Neural cell (in vitro differentiated cells): ENCODE data around the gene TSNAX. TPM values are rescaled to one million over a fixed set of nuclear protein-coding genes. Genes with fewer than 3 reads are reported as not detected.
"Not testable (repeated sequence)": the region's sequence is repeated elsewhere in the genome, so short reads cannot be mapped to it uniquely, and the experiment has no call there.

Source experiments
- H2AFZ ChIP-seq: fragments of 200-600, 300-800 bp; sonication (generic), shearing (Covaris generic); 2 replicates; pipeline ENCODE4 v1.6.0; 2014; ENCODE audit warnings: low read depth, mild to moderate bottlenecking, antibody characterized with exemption, low read length, moderate library complexity
- H3F3A ChIP-seq: fragments of 200-600 bp; shearing (Covaris generic); 2 replicates; pipeline ENCODE4 v1.6.1; 2016; ENCODE audit warnings: mild to moderate bottlenecking, moderate library complexity, mixed read lengths, antibody characterized with exemption, low read length; ENCODE audit not compliant: insufficient read depth, poor library complexity, severe bottlenecking
- H3K27ac ChIP-seq: fragments of 200-600, 300-800 bp; sonication (generic), shearing (Covaris generic); 2 replicates; pipeline ENCODE4 v1.5.1; 2014; ENCODE audit warnings: mild to moderate bottlenecking, low read length, moderate library complexity
- H3K27me3 ChIP-seq: fragments of 300-800, 200-600 bp; sonication (generic), shearing (Covaris generic); 2 replicates; pipeline ENCODE4 v1.6.0; 2014; ENCODE audit warnings: mild to moderate bottlenecking, low read depth, low read length, moderate library complexity; ENCODE audit not compliant: insufficient read depth
- H3K36me3 ChIP-seq: fragments of 300-800, 200-600 bp; sonication (generic), shearing (Covaris generic); 2 replicates; pipeline ENCODE4 v1.5.1; 2014; ENCODE audit warnings: mild to moderate bottlenecking, antibody characterized with exemption, low read length, moderate library complexity; ENCODE audit not compliant: insufficient read depth
- H3K4me2 ChIP-seq: fragments of 300-800, 200-600 bp; sonication (generic), shearing (Covaris generic); 2 replicates; pipeline ENCODE4 v1.6.0; 2014; ENCODE audit warnings: mild to moderate bottlenecking, low read length
- H3K4me3 ChIP-seq: fragments of 300-800, 200-600 bp; sonication (generic), shearing (Covaris generic); 2 replicates; pipeline ENCODE4 v1.5.1; 2014; ENCODE audit warnings: mild to moderate bottlenecking, low read length, moderate library complexity
- H3K79me2 ChIP-seq: fragments of 200-600 bp; shearing (Covaris generic); replicated peaks from 2 replicates; pipeline ENCODE4 v1.6.0; 2014; ENCODE audit warnings: mild to moderate bottlenecking, low read length, moderate library complexity; ENCODE audit not compliant: insufficient read depth
- H3K9ac ChIP-seq: fragments of 300-800, 200-600 bp; sonication (generic), shearing (Covaris generic); 2 replicates; pipeline ENCODE4 v1.6.1; 2016; ENCODE audit warnings: mild to moderate bottlenecking, low read length, mixed read lengths
- H3K9me2 ChIP-seq: fragments of 200-600 bp; shearing (Covaris generic); 2 replicates; pipeline ENCODE4 v1.6.1; 2016; ENCODE audit warnings: mild to moderate bottlenecking, low read length, mixed read lengths; ENCODE audit not compliant: insufficient read depth
- H3K9me3 ChIP-seq: fragments of 200-600, 300-800 bp; sonication (generic), shearing (Covaris generic); 2 replicates; pipeline ENCODE4 v1.6.1; 2016; ENCODE audit warnings: mild to moderate bottlenecking, mixed run types, low read length, moderate library complexity, mixed read lengths
- H4K20me1 ChIP-seq: fragments of 200-600 bp; shearing (Covaris generic); 2 replicates; pipeline ENCODE4 v1.6.1; 2016; ENCODE audit warnings: mild to moderate bottlenecking, mixed run types; ENCODE audit not compliant: insufficient read depth
- CTCF ChIP-seq: fragments of 450-650 bp; IDR thresholded peaks from 2 replicates; pipeline ENCODE4 v1.5.1; 2014; ENCODE audit warnings: antibody characterized with exemption, mild to moderate bottlenecking, moderate library complexity; ENCODE audit not compliant: poor library complexity, severe bottlenecking
- EP300 ChIP-seq: fragments of 450-650 bp; conservative IDR thresholded peaks from 2 replicates; pipeline ENCODE4 v1.6.1; 2014; ENCODE audit warnings: antibody characterized with exemption, mild to moderate bottlenecking, moderate library complexity; ENCODE audit not compliant: poor library complexity, severe bottlenecking
- EZH2 ChIP-seq: fragments of 200-600, 300-800 bp; shearing (Covaris generic), sonication (generic); IDR thresholded peaks from 2 replicates; pipeline ENCODE4 v1.6.1; 2014; ENCODE audit warnings: antibody characterized with exemption, low read length, borderline replicate concordance, mild to moderate bottlenecking; ENCODE audit not compliant: insufficient read depth, poor library complexity, severe bottlenecking
- MXI1 ChIP-seq: fragments of 450-650 bp; conservative IDR thresholded peaks from 2 replicates; pipeline ENCODE4 v1.6.1; 2014; ENCODE audit warnings: antibody characterized with exemption, mild to moderate bottlenecking; ENCODE audit not compliant: poor library complexity, severe bottlenecking
- POLR2AphosphoS5 ChIP-seq: IDR thresholded peaks from 2 replicates; pipeline ENCODE4 v1.6.1; 2012
- RAD21 ChIP-seq: fragments of 450-650 bp; conservative IDR thresholded peaks from 2 replicates; pipeline ENCODE4 v1.6.1; 2014; ENCODE audit warnings: antibody characterized with exemption, mild to moderate bottlenecking, moderate library complexity
- SMC3 ChIP-seq: fragments of 450-650 bp; conservative IDR thresholded peaks from 2 replicates; pipeline ENCODE4 v1.6.1; 2014; ENCODE audit warnings: antibody characterized with exemption, mild to moderate bottlenecking, moderate library complexity; ENCODE audit not compliant: poor library complexity
- TAF1 ChIP-seq: IDR thresholded peaks from 2 replicates; pipeline ENCODE4 v1.6.1; 2012; ENCODE audit warnings: low read depth
- polyA plus RNA-seq: library from polyadenylated mRNA; depleted of rRNA; stranded (reverse); fragments of >200 nt; gene quantifications from 2 replicates; pipeline ENCODE4 v1.2.3, GENCODE V29; 2014
- TF ChIP-seq, protein P1 (sequence below): IDR thresholded peaks from 2 replicates; pipeline ENCODE4 v1.6.1; 2012; ENCODE audit warnings: borderline replicate concordance

The TSNAX gene
- polyA plus RNA-seq, 1 donor from 2014 or later: 55.2 TPM

DNA sequence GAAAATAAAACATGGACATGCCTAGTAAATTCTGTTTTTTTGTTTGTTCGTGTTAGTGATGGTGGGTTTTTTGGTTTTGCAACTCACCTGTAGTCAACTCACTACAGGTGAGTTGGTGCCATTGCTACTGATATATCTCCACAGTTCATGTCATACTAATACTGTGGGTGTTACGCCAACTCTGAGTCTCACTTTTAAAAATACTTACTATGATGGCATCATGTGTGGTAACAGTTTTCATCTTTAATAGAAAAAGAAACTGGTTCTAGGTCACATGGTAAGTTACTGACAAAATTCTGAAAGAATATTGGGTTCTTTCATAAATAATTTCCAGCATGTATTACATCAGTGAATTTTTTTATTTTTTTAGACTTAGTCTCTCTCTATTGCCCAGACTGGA is 38.0 kb downstream of the TSNAX start:
- H3K9me3 ChIP-seq: no peaks in the 10 kb centered on the region
- no peaks in the 10 kb centered on the region for H3K9me2 ChIP-seq
- peaks cover 6% of the 10 kb centered on the region for H3K36me3 ChIP-seq
- H3K9ac ChIP-seq: no peak overlapping the region
- H3K4me2 ChIP-seq: no peak overlapping the region
- H3K4me3 ChIP-seq: no peak overlapping the region
- no peaks in the 10 kb centered on the region for H3K79me2 ChIP-seq
- no peak overlapping the region for H2AFZ ChIP-seq
- H3K27ac ChIP-seq: no peak overlapping the region
- H3F3A ChIP-seq: no peaks in the 10 kb centered on the region
- H4K20me1 ChIP-seq: no peaks in the 10 kb centered on the region
- no peaks in the 10 kb centered on the region for H3K27me3 ChIP-seq
- TF ChIP-seq POLR2AphosphoS5: no peak
- TF ChIP-seq, protein P1, sequence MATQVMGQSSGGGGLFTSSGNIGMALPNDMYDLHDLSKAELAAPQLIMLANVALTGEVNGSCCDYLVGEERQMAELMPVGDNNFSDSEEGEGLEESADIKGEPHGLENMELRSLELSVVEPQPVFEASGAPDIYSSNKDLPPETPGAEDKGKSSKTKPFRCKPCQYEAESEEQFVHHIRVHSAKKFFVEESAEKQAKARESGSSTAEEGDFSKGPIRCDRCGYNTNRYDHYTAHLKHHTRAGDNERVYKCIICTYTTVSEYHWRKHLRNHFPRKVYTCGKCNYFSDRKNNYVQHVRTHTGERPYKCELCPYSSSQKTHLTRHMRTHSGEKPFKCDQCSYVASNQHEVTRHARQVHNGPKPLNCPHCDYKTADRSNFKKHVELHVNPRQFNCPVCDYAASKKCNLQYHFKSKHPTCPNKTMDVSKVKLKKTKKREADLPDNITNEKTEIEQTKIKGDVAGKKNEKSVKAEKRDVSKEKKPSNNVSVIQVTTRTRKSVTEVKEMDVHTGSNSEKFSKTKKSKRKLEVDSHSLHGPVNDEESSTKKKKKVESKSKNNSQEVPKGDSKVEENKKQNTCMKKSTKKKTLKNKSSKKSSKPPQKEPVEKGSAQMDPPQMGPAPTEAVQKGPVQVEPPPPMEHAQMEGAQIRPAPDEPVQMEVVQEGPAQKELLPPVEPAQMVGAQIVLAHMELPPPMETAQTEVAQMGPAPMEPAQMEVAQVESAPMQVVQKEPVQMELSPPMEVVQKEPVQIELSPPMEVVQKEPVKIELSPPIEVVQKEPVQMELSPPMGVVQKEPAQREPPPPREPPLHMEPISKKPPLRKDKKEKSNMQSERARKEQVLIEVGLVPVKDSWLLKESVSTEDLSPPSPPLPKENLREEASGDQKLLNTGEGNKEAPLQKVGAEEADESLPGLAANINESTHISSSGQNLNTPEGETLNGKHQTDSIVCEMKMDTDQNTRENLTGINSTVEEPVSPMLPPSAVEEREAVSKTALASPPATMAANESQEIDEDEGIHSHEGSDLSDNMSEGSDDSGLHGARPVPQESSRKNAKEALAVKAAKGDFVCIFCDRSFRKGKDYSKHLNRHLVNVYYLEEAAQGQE: no peak
- no peak for TF ChIP-seq MXI1
- no peak for TF ChIP-seq EZH2
- TF ChIP-seq EP300: no peak
- no peak for TF ChIP-seq RAD21
- TF ChIP-seq CTCF: no peak
- TF ChIP-seq SMC3: no peak
- TF ChIP-seq TAF1: no peak

DNA sequence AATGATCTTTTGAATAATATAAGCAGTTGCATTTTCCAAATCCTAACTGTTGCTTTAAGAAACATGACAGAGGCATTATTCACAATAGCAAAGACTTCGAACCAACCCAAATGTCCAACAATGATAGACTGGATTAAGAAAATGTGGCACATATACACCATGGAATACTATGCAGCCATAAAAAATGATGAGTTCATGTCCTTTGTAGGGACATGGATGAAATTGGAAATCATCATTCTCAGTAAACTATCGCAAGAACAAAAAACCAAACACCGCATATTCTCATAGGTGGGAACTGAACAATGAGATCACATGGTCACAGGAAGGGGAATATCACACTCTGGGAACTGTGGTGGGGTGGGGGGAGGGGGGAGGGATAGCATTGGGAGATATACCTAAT is 41.8 kb downstream of the TSNAX start:
- H2AFZ ChIP-seq, H3F3A ChIP-seq, H3K9ac ChIP-seq, H3K9me3 ChIP-seq, H4K20me1 ChIP-seq, H3K36me3 ChIP-seq, H3K4me3 ChIP-seq, H3K27me3 ChIP-seq, H3K79me2 ChIP-seq, H3K4me2 ChIP-seq, H3K27ac ChIP-seq, H3K9me2 ChIP-seq: not testable (repeated sequence)

DNA sequence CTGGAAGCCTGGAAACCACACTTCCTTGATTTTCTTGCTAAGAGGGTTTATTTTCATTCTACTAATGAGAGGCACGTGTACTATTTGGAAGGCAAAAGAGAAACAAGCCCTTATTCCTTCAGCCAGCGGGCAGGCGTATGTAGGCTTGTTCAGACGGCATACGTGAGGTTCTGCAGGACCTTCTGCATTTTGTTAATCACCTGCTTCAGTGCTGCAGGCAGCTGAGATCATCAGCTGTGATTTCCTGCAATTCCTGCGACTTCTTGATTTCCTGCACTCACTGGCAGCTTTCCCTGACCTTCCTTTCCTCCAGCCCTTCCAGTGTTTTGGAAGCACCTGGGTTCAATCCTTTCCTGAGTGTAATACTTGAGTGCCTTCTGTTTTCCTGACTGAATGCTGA is 43.4 kb downstream of the TSNAX start:
- Histone ChIP-seq H3K4me2 (no peak overlapping the region), H2AFZ (no peak overlapping the region), H3K9me2 (no peaks in the 10 kb centered on the region), H3F3A (no peaks in the 10 kb centered on the region), H3K27ac (no peak overlapping the region), H4K20me1 (no peaks in the 10 kb centered on the region), H3K27me3 (no peaks in the 10 kb centered on the region), H3K4me3 (no peak overlapping the region), H3K9ac (no peak overlapping the region), H3K79me2 (no peaks in the 10 kb centered on the region), H3K9me3 (no peaks in the 10 kb centered on the region), H3K36me3 (no peaks in the 10 kb centered on the region)
- TF ChIP-seq EP300: no peak
- TF ChIP-seq, protein P1: no peak
- no peak for TF ChIP-seq EZH2
- TF ChIP-seq MXI1: no peak
- TF ChIP-seq SMC3: no peak
- no peak for TF ChIP-seq CTCF
- no peak for TF ChIP-seq TAF1
- TF ChIP-seq RAD21: no peak
- no peak for TF ChIP-seq POLR2AphosphoS5
